DMS53 (cell line): ENCODE results near the gene IP6K1.
"Not testable (repeated sequence)": the region's sequence is repeated elsewhere in the genome, so short reads cannot be mapped to it uniquely, and the experiment has no call there.

Source experiments
- DNase-seq: peaks from one replicate; lab custom pipeline; 2025; lab: John Stamatoyannopoulos, UW

IP6K1 gene

GRCh38 chr3:49793486-49794085, 7.2 kb upstream of the IP6K1 start:
- no peak for DNase-seq

- DNase-seq: no peak
These were observed 6.2 kb upstream of the IP6K1 start for GRCh38 chr3:49792371-49793150.

- DNase-seq: no peak
These were observed 5.2 kb upstream of the IP6K1 start for GRCh38 chr3:49791571-49791970.

- DNase-seq: no peak
These were observed 4.5 kb upstream of the IP6K1 start for GRCh38 chr3:49790626-49791411.

- no peak for DNase-seq
These were observed 1.7 kb upstream of the IP6K1 start for GRCh38 chr3:49788056-49788455.

- DNase-seq: no peak
These were observed 1.2 kb upstream of the IP6K1 start for GRCh38 chr3:49787536-49787935.

- no peak for DNase-seq
These were observed 781 bp upstream of the IP6K1 start for GRCh38 chr3:49787182-49787464.

- peak; percentile 47 for DNase-seq
These were observed 581 bp downstream of the IP6K1 start for GRCh38 chr3:49785565-49786356.

- not testable (repeated sequence) for DNase-seq
These were observed 4.1 kb downstream of the IP6K1 start for GRCh38 chr3:49782277-49782676.

GRCh38 chr3:49781415-49782199, 4.7 kb downstream of the IP6K1 start:
- no peak for DNase-seq

GRCh38 chr3:49780975-49781365, 5.4 kb downstream of the IP6K1 start:
- not testable (repeated sequence) for DNase-seq

GRCh38 chr3:49780080-49780974, 6.0 kb downstream of the IP6K1 start:
- DNase-seq: no peak

- DNase-seq: no peak
These were observed 6.8 kb downstream of the IP6K1 start for GRCh38 chr3:49779358-49780079.

- DNase-seq: not testable (repeated sequence)
These were observed 10.2 kb downstream of the IP6K1 start for GRCh38 chr3:49776101-49776500.

- no peak for DNase-seq
These were observed 10.8 kb downstream of the IP6K1 start for GRCh38 chr3:49775538-49775937.

GRCh38 chr3:49772703-49773102, 13.6 kb downstream of the IP6K1 start:
- no peak for DNase-seq

GRCh38 chr3:49771340-49771938, 14.9 kb downstream of the IP6K1 start:
- DNase-seq: no peak

- DNase-seq: no peak
These were observed 16.4 kb downstream of the IP6K1 start for GRCh38 chr3:49769926-49770325.

- no peak for DNase-seq
These were observed 16.9 kb downstream of the IP6K1 start for GRCh38 chr3:49769286-49769915.
